Measurements from ENCODE around the gene NCKAP5. TPM values are rescaled to one million over a fixed set of nuclear protein-coding genes. Genes with fewer than 3 reads are reported as not detected.

NCKAP5 gene
- total and polyA plus RNA-seq, 2 of the 8 experiments (the other 6 are each of a cell fraction or from before 2014, with no cell fraction given): 0.27 to 0.86 TPM

DNA sequence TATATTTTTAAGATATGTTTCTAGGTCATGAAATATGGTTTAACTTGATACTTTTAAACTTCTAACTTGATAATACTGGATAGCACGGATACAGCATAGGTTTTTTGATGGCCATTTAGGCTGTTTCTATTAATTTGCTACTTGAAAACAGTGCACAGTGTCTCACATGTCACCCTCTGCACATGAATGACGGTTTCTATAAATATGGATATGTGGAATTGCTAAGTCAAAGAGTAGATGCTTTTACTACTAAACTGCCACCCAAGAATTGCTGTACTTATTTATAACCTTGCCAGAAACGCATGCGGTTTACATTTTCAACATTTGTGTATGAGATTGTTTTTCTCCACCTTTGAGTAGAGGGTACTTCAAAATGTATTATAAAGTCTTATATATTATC, 723.7 kb downstream of the NCKAP5 start:
- Histone ChIP-seq H3K36me3 (ENCODE audit: control insufficient read depth in 2 of 4, insufficient read depth in 4 of 4, low read length in 3 of 4) (no peaks in the 10 kb centered on the region), H2BK12ac (ENCODE audit: low read depth, low read length) (no peak overlapping the region), H2BK5ac (ENCODE audit: low read depth, low read length) (no peak overlapping the region), H3K27ac (ENCODE audit: low read depth, low read length) (no peak overlapping the region), H3K23me2 (ENCODE audit: low read depth, low read length) (no peaks in the 10 kb centered on the region), H2BK20ac (ENCODE audit: low read length) (no peak overlapping the region), H3K9ac (replicated peaks in 1 of 4; ENCODE audit: extremely low read depth in 1 of 4, low read depth in 3 of 4, low read length in 3 of 4) (no peak overlapping the region), H4K91ac (replicated peaks; ENCODE audit: insufficient read length, low read length) (no peak overlapping the region), H4K5ac (ENCODE audit: insufficient read length, low read depth, low read length) (no peak overlapping the region), H3K23ac (ENCODE audit: insufficient read length) (no peak overlapping the region), H3K14ac (ENCODE audit: insufficient read length) (no peak overlapping the region), H3K9me3 (ENCODE audit: insufficient read depth in 2 of 2, low read depth in 1 of 2, low read length in 1 of 2) (no peaks in the 10 kb centered on the region), H2AK5ac (ENCODE audit: low read depth, low read length) (no peak overlapping the region), H3K27me3 (replicated peaks in 1 of 4; ENCODE audit: control insufficient read depth in 3 of 4, extremely low read depth in 1 of 4, insufficient read depth in 3 of 4, low read length in 3 of 4) (no peaks in the 10 kb centered on the region), H3K4me3 (ENCODE audit: extremely low read depth in 1 of 4, insufficient read depth in 2 of 4, low read depth in 3 of 4, low read length in 4 of 4) (no peak overlapping the region), H4K8ac (ENCODE audit: extremely low read depth, insufficient read depth, low read length) (no peak overlapping the region), H2BK15ac (ENCODE audit: low read length) (no peak overlapping the region), H3K79me2 (ENCODE audit: control insufficient read depth in 1 of 2, insufficient read depth in 2 of 2, low read length in 2 of 2) (no peaks in the 10 kb centered on the region), H3K18ac (ENCODE audit: extremely low read depth, low read length) (no peak overlapping the region), H2BK120ac (replicated peaks; ENCODE audit: low read depth, low read length) (no peak overlapping the region), H3K4me1 (replicated peaks in 1 of 4; ENCODE audit: control insufficient read depth in 3 of 4, insufficient read depth in 4 of 4, low read length in 3 of 4) (no peaks in the 10 kb centered on the region), H4K20me1 (replicated peaks in 1 of 2; ENCODE audit: control insufficient read depth in 1 of 2, insufficient read depth in 2 of 2, low read length in 2 of 2) (no peaks in the 10 kb centered on the region), H3K56ac (replicated peaks; ENCODE audit: insufficient read length, low read depth, low read length) (no peak overlapping the region), H3K4ac (replicated peaks; ENCODE audit: insufficient read length, low read depth, low read length) (no peak overlapping the region), H3K79me1 (ENCODE audit: low read depth, low read length) (no peaks in the 10 kb centered on the region), H3K4me2 (ENCODE audit: insufficient read depth in 1 of 2, low read depth in 2 of 2, low read length in 2 of 2) (no peak overlapping the region), H2AFZ (ENCODE audit: low read length) (no peak overlapping the region)
- DNase-seq (ENCODE audit: low read depth in 1 of 2, low spot score in 2 of 2): no peak
- TF ChIP-seq GTF2F1 (IDR thresholded peaks at IDR 0.05; ENCODE audit: borderline replicate concordance, low read depth, low read length) (no peak), TAF1 (IDR thresholded peaks at IDR 0.05; ENCODE audit: low read depth, low read length) (no peak), POLR2AphosphoS5 (IDR thresholded peaks at IDR 0.05; ENCODE audit: low read depth, low read length) (no peak)
- TF ChIP-seq, protein P1, sequence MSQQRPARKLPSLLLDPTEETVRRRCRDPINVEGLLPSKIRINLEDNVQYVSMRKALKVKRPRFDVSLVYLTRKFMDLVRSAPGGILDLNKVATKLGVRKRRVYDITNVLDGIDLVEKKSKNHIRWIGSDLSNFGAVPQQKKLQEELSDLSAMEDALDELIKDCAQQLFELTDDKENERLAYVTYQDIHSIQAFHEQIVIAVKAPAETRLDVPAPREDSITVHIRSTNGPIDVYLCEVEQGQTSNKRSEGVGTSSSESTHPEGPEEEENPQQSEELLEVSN (IDR thresholded peaks at IDR 0.05): no peak
- ChIA-PET POLR2A (ENCODE audit: partially characterized antibody) (no interaction called here), CTCF (ENCODE audit: partially characterized antibody) (no interaction called here)
- WGBS, 2 experiments (ENCODE audit: extremely low coverage in 1 of 2, insufficient coverage in 1 of 2, insufficient read length in 1 of 2, insufficient replicate concordance in 2 of 2, low coverage in 1 of 2, low lambda C conversion rate in 2 of 2, missing lambda C conversion rate in 1 of 2): 87% methylated on average over 4 of the region's 4 CpGs; no CpG with 5 or more reads in 1 of the 2 experiments
- no peak for FAIRE-seq
